B cell (primary cell): ENCODE data around the gene STX8. TPM values are rescaled to one million over a fixed set of nuclear protein-coding genes. Genes with fewer than 3 reads are reported as not detected.

Source experiments
- ATAC-seq: fragments of 200-7000 bp; cut with Tn5 transposase; one replicate; pipeline ENCODE4 v1.10.0; 2021; ENCODE audit warnings: low read depth, mild to moderate bottlenecking, moderate number of reproducible peaks, moderate library complexity
- CTCF ChIA-PET: fragments of 350-600 bp; sonication (Branson Sonifier 250); formaldehyde crosslinking; loops from one replicate; lab custom pipeline; 2021; ENCODE audit warnings: antibody characterized with exemption, inconsistent platforms; lab: Charles Lee
- POLR2A ChIA-PET: fragments of 350-600 bp; sonication (Branson Sonifier 250); formaldehyde crosslinking; loops from one replicate; lab custom pipeline; 2021; ENCODE audit warnings: antibody characterized with exemption; lab: Charles Lee
- DNase-seq: peaks from one replicate; pipeline ENCODE4 v3.0.0; 2013
- H2AFZ ChIP-seq: 2 replicates; pipeline ENCODE4 v1.6.1; 2012; ENCODE audit warnings: mild to moderate bottlenecking, low read depth, low read length; ENCODE audit not compliant: insufficient read depth, poor library complexity, severe bottlenecking
- H3K27ac ChIP-seq, 2 donors: 1 replicate in 1 of 2; 2 replicates in 1 of 2; pipeline ENCODE4 v1.5.1; 2012 to 2013; ENCODE audit warnings: low read length in 2 of 2, mild to moderate bottlenecking in 2 of 2, moderate library complexity in 1 of 2
- H3K27me3 ChIP-seq, 4 experiments: fragments of 200-600 bp in 1 of 4; sonication (generic) in 1 of 4; replicated peaks in 1 of 4; 1 replicate in 2 of 4; 2 replicates in 2 of 4; pipeline versions ENCODE4 v1.6.1 to v1.7.0; 2013 to 2016; ENCODE audit warnings: low read length in 3 of 4, mild to moderate bottlenecking in 2 of 4, mixed read lengths in 1 of 4, moderate library complexity in 1 of 4; ENCODE audit not compliant: insufficient read depth in 4 of 4, control insufficient read depth in 3 of 4; ENCODE audit errors: control extremely low read depth in 1 of 4
- H3K36me3 ChIP-seq, 2 experiments: replicated peaks in 1 of 2; 1 replicate in 1 of 2; 2 replicates in 1 of 2; pipeline versions ENCODE4 v1.6.1 to v1.7.1; 2013; ENCODE audit warnings: low read length in 1 of 2; ENCODE audit not compliant: insufficient read depth in 2 of 2, control insufficient read depth in 1 of 2; ENCODE audit errors: control extremely low read depth in 1 of 2, extremely low read depth in 1 of 2
- H3K4me1 ChIP-seq, 2 donors: fragments of 200-600 bp in 1 of 2; sonication (generic) in 1 of 2; 1 replicate in 1 of 2; 2 replicates in 1 of 2; pipeline versions ENCODE4 v1.5.1 to v1.6.1; 2013 to 2017; ENCODE audit warnings: low read length in 2 of 2; ENCODE audit not compliant: control insufficient read depth in 2 of 2, insufficient read depth in 2 of 2
- H3K4me2 ChIP-seq: replicated peaks from 2 replicates; pipeline ENCODE3; 2012; ENCODE audit warnings: mild to moderate bottlenecking, low read depth, low read length; ENCODE audit not compliant: poor library complexity, severe bottlenecking
- H3K4me3 ChIP-seq, 5 experiments: fragments of 200-600 bp in 1 of 5; sonication (generic) in 1 of 5; 1 replicate in 3 of 5; 2 replicates in 2 of 5; pipeline versions ENCODE4 v1.5.1 to v1.7.0; 2011 to 2016; ENCODE audit warnings: low read length in 4 of 5, mild to moderate bottlenecking in 4 of 5, low read depth in 2 of 5, control low read depth in 1 of 5, moderate library complexity in 1 of 5; ENCODE audit not compliant: insufficient read depth in 1 of 5; ENCODE audit errors: control extremely low read depth in 1 of 5, extremely low read depth in 1 of 5
- H3K79me2 ChIP-seq: fragments of 200-600 bp; sonication (generic); one replicate; pipeline ENCODE4 v1.6.0; 2016; ENCODE audit warnings: low read length; ENCODE audit not compliant: control insufficient read depth, insufficient read depth
- H3K9ac ChIP-seq: fragments of 200-600 bp; sonication (generic); 2 replicates; pipeline ENCODE4 v1.6.1; 2017; ENCODE audit warnings: mild to moderate bottlenecking, low read length, moderate library complexity
- H3K9me3 ChIP-seq, 3 donors: one replicate each; pipeline versions ENCODE4 v1.6.1 to v1.7.1; 2013; ENCODE audit warnings: low read length in 2 of 3; ENCODE audit not compliant: control insufficient read depth in 2 of 3, insufficient read depth in 1 of 3; ENCODE audit errors: control extremely low read depth in 1 of 3
- H4K20me1 ChIP-seq: 2 replicates; pipeline ENCODE4 v1.6.0; 2012; ENCODE audit warnings: mild to moderate bottlenecking, low read length; ENCODE audit not compliant: insufficient read depth, control insufficient read depth, poor library complexity, severe bottlenecking
- H3K27ac Mint-ChIP-seq: one replicate; pipeline ENCODE4 v1.8.0; 2021; ENCODE audit warnings: mixed read lengths
- H3K27me3 Mint-ChIP-seq: one replicate; pipeline ENCODE4 v1.8.0; 2021; ENCODE audit warnings: mixed read lengths
- H3K4me1 Mint-ChIP-seq: one replicate; pipeline ENCODE4 v1.8.0; 2021; ENCODE audit warnings: mixed read lengths
- H3K4me3 Mint-ChIP-seq: one replicate; pipeline ENCODE4 v1.8.0; 2021; ENCODE audit warnings: mixed read lengths
- H3K9me3 Mint-ChIP-seq: one replicate; pipeline ENCODE4 v1.8.0; 2022; ENCODE audit warnings: mixed read lengths; ENCODE audit not compliant: insufficient read depth
- CTCF ChIP-seq: fragments of 200-600 bp; IDR thresholded peaks from one replicate; pipeline ENCODE4 v1.8.0; 2022; ENCODE audit warnings: antibody characterized with exemption, mild to moderate bottlenecking
- EZH2 ChIP-seq: IDR thresholded peaks from 2 replicates; pipeline ENCODE4 v1.6.1; 2012; ENCODE audit warnings: borderline replicate concordance, low read depth, mild to moderate bottlenecking, moderate library complexity, low read length; ENCODE audit not compliant: insufficient read depth, poor library complexity, severe bottlenecking
- WGBS: methylation state at CpG from one replicate; pipeline ENCODE4 v1.1.5; 2013; ENCODE audit warnings: missing lambda C conversion rate; ENCODE audit not compliant: insufficient coverage; 5-methylcytosine and 5-hydroxymethylcytosine counted together
- intact Hi-C: fragments of 100-400 bp; cut with micrococcal nuclease; formaldehyde crosslinking; loops from one replicate; pipeline ENCODE4 v1.10.0; 2022
- polyA plus RNA-seq: library from polyadenylated mRNA; depleted of rRNA; stranded (reverse); fragments of >200 nt; gene quantifications from 2 replicates; pipeline ENCODE4 v1.2.3, GENCODE V29; 2012
- total RNA-seq, 2 donors: library from RNA; stranded (reverse); fragments of 120-200 nt in 1 of 2; gene quantifications; 1 replicate in 1 of 2; 2 replicates in 1 of 2; pipeline versions ENCODE4 v1.2.3 to v1.2.4, GENCODE V29; 2013 to 2022

STX8 gene
- total and polyA plus RNA-seq, 2 donors (not counting 1 experiment from before 2014, with no cell fraction given) = 35.8 to 61.5 TPM

- no peaks in the 10 kb centered on the region for H3K9me3 ChIP-seq
- no peak overlapping the region for H3K4me2 ChIP-seq
- H3K9me3 Mint-ChIP-seq = no peaks in the 10 kb centered on the region
- DNase-seq = no peak
- no peaks in the 10 kb centered on the region for H3K27me3 ChIP-seq
- no peaks in the 10 kb centered on the region for H3K4me1 ChIP-seq
- ChIA-PET POLR2A (no interaction called here), CTCF (no interaction called here)
- TF ChIP-seq CTCF = no peak
- TF ChIP-seq EZH2 = no peak
- H3K27ac Mint-ChIP-seq = no peak overlapping the region
- ATAC-seq = no peak
- no peak overlapping the region for H3K27ac ChIP-seq
- H3K36me3 ChIP-seq = peaks cover 2 to 13% of the 10 kb centered on the region in 2 experiments
- intact Hi-C loops = no loop called here
- no peaks in the 10 kb centered on the region for H3K27me3 Mint-ChIP-seq
- H3K4me3 Mint-ChIP-seq = no peak overlapping the region
- no peak overlapping the region for H2AFZ ChIP-seq
- no peaks in the 10 kb centered on the region for H3K79me2 ChIP-seq
- H3K9ac ChIP-seq = no peak overlapping the region
- H4K20me1 ChIP-seq = no peaks in the 10 kb centered on the region
- H3K4me1 Mint-ChIP-seq = no peaks in the 10 kb centered on the region
- 100% methylated on average over 1 of the region's 8 CpGs for WGBS
- H3K4me3 ChIP-seq = no peak overlapping the region
Measured at GRCh38 chr17:9536061-9536460, 39.6 kb downstream of the STX8 start.

- no peaks in the 10 kb centered on the region for H3K4me1 Mint-ChIP-seq
- ChIA-PET POLR2A (no interaction called here), CTCF (no interaction called here)
- H3K9ac ChIP-seq = no peak overlapping the region
- H4K20me1 ChIP-seq = no peaks in the 10 kb centered on the region
- TF ChIP-seq EZH2 = no peak
- no peak for TF ChIP-seq CTCF
- H3K9me3 ChIP-seq = no peaks in the 10 kb centered on the region
- no peak overlapping the region for H3K4me3 ChIP-seq
- no peak overlapping the region for H3K27ac ChIP-seq
- no peak overlapping the region for H3K4me2 ChIP-seq
- no peaks in the 10 kb centered on the region for H3K9me3 Mint-ChIP-seq
- no CpG with 5 or more reads among the region's 4 CpGs for WGBS
- no peaks in the 10 kb centered on the region for H3K4me1 ChIP-seq
- H3K4me3 Mint-ChIP-seq = no peak overlapping the region
- H3K36me3 ChIP-seq = peaks cover 0 to 2% of the 10 kb centered on the region in 2 experiments
- ATAC-seq (no peak), DNase-seq (no peak)
- no peaks in the 10 kb centered on the region for H3K27me3 ChIP-seq
- no peaks in the 10 kb centered on the region for H3K79me2 ChIP-seq
- no peak overlapping the region for H2AFZ ChIP-seq
- intact Hi-C loops = no loop called here
- no peak overlapping the region for H3K27ac Mint-ChIP-seq
- no peaks in the 10 kb centered on the region for H3K27me3 Mint-ChIP-seq
Measured at GRCh38 chr17:9533441-9533840, 42.2 kb downstream of the STX8 start.
